DND-41 (cell line): Measurements from ENCODE around the gene ASPA.

Experiments
- CTCF ChIP-seq: IDR thresholded peaks from 2 replicates; pipeline ENCODE4 v1.5.1; 2012; ENCODE audit warnings: borderline replicate concordance, low read length, moderate library complexity, mild to moderate bottlenecking; ENCODE audit not compliant: poor library complexity, severe bottlenecking; ENCODE audit errors: extremely low read depth
- EZH2 ChIP-seq: IDR thresholded peaks from 3 replicates; pipeline ENCODE4 v1.6.1; 2012; ENCODE audit warnings: borderline replicate concordance, low read depth, mild to moderate bottlenecking, moderate library complexity, low read length, inconsistent platforms; ENCODE audit not compliant: severe bottlenecking

- TF ChIP-seq CTCF = no peak
- TF ChIP-seq EZH2 = no peak
Observed at GRCh38 chr17:3482852-3483251, 7.1 kb downstream of the ASPA start.
